ENCODE results near the gene CYBA.
"Not testable (repeated sequence)": the region's sequence is repeated elsewhere in the genome, so short reads cannot be mapped to it uniquely, and the experiment has no call there.

CYBA gene

DNA sequence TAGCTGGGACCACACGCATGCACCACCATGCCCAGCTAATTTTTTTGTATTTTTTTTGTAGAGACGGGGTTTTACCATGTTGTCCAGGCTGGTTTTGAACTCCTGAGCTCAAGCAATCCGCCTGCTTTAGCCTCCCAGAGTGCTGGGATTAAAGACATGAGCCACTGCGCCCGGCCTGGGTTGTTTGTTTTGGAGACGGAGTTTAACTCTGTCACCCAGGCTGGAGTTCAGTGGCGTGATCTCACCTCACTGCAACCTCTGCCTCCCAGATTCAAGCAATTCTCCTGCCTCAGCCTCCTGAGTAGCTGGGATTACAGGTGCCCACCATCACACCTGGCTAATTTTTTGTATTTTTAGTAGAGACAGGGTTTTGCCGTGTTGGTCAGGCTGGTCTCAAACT lies 41.4 kb downstream of the CYBA start:
- not testable (repeated sequence) for DNase-seq

DNA sequence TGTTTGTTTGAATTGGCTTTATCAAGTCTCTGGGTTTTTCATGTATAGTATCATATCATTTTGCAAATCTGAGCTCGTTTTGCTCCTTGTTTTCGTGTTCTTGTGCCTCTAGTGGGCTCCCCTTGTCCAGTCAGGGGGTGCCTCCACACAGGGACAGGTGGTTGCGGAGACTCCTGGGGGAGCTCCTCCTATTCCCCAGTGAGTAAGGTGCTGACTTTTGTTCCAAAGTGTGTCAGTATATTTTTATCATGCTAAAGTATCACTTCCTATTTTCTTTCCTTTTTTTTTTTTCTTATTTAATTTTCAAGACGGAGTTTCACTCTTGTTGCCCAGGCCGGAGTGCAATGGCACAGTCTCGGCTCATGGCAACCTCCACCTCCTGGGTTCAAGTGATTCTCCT lies 42.8 kb downstream of the CYBA start:
- DNase-seq, result no peak

DNA sequence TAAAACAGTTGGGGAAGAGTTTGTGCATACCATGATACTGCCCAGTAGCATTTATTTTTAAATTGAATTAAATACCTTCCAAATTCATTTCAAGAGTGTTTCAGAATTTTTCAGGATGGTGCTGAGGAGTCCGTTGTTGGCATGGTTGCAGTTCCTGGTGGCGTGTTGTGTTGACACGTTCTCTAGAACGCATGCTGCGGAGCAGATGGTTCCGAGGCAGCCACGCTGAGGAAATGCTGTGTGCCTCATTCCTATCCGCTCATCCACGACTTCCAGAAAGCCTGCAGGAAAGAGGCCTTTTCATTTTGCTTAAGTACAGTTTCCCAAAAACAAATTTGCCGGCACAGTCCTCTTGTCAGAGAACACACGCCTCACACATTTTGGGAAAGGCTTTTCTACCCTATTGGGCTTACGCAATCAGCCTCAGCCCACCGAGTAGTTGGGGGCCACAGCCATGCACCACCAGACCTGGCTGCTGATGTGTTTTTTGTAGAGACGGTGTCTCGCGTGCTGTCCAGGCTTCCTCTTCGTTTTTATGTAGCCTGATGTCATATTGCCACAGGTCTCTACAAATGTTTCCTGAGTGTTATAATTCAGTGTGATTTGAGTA lies 44.6 kb downstream of the CYBA start:
- no peak for DNase-seq

DNA sequence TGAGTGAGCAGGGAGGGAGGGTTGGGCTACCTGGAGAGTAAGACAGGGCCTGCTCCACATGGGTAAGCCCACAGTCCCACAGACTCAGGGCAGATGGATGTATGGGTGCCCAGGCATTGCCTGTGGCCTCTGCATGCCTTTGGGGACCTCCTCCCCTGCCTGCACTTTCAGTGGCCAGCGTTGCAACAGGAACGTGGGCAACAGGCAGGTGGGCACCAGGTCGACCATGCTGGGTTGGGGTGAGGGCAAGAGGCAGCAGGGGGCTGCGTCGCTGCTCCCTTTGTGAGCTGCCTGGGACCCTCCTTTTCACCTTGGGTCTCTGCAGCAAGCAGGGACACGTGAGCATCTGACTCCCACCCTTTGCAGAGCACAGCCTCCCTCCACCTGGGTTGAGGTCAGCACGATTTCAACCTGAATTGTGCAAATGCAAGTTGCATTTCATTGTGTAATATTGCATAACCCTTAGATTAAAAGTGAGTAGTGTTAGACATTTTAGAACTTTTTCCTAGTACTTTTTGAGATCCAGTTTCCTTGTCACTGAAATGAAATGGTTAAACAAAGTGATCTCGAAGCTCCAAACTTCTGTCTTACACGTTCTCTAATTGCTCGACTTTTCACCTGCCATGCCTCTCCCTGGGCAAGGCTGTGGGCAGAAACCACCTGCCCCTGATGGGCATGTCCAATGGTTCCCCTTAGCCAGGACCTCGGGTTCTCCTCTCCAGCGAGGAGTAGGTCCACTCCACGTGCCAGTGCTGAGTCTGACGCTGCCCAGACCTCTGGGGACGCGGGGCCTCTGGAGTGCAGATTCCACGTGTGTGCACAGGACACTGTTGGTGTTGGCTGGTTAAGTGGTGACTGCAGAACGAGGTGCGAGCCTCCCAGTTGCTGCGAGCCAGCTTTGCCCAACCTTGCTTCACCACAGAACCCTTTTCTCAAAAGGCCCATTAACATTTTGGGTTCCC lies 45.4 kb downstream of the CYBA start:
- DNase-seq, result no peak

DNA sequence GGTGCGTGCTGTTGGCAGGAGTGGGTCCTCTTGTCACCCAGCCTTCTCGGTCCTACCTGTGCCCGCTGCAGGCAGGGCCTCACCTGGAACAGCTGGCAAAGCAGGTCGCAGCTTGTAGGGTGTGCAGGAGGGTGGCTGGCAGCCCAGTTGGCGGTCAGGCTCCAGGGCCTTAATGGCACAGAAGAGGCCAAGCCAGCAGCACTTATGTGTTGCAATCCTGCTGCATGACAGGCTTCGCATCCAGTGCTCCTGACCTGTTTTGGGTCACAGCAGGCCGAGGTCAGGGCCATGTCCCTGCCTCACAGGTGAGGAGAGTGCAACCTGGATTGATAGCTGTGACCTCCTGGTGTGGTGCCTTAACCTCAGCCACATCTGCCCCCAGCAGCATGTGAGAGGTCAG lies 48.8 kb downstream of the CYBA start:
- no peak for DNase-seq

DNA sequence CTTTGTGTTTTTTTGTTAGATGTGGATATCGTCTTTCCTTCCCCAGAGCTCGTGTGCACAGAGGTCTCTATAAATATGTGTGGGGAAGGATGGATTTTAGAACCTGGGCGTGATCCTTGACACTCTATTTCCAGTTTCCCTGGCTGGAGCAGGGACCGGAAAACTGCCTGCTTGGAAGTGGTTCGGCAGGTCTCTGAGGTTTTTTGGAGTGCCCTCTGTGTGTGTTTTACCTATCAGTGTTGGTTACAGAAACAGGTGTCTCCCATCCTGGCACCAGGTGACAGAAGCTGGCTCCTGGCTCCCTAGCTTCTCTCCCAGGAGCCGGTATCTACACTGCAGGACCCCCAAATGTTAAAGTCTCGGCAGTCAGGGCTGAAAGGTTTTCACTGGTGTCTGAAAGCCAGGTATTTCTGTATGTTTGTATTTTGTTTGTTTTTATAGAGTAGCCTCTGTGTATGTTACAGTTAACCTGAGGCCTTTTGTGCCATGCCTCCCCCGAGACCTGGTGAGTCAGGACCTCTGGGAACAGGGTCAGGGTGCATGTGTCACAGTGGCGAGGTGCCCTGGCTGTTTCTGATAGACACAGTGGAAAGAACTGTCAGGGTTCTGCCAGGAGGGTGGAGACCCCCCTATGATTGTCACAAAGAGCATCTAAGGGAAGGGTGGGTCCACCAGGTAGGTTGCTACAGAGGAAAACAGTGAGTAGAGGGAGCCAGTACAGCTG lies 49.4 kb downstream of the CYBA start:
- DNase-seq, result no peak

DNA sequence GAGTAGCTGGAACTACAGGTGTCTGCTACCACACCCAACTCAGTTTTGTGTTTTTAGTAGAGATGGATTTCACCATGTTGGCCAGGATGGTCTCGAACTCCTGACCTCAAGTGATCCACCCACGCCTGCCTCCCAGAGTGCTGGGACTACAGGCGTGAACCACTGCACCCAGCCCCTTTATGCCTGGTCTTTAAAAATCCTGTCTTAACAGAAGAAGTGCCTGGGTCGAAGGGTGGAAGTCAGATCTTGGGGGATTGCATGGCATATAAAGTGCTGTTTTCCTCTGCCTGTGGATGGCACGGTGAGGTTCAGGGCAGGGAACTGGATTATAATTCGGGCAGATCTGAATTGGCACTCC lies 50.3 kb downstream of the CYBA start:
- no peak for DNase-seq

DNA sequence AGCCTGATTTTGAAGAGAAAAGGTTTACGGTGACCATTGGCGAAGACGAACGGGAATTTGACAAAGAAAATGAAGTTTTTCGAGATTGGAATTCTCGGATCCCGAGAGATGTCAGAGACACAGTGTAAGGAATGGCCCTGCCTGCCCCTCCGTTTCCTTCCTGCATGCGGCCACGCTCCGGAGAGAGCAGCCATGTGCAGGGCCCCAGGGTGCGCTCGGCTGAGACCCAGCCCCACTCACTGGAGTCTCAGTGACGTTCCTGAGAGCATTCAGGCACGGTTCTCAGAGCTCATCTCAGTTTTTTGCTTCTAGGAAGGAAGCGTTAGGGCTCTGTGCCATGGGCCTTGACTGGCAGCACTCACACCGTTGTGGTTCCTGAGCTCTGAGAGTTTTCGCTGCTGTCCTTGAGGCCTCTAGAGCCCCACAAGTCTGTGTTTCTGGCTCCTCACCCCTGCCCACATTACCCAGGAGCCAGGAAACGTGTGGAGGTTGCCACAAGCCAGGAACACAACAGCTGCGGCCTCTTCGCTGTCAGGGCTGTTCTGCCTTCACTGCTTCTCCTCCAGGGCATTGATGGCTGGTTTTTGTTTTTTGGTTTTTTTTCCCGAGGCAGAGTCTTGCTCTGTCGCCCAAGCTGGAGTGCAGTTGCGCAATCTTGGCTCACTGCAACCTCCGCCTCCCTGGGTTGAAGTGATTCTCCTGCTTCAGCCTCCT lies 50.9 kb downstream of the CYBA start:
- DNase-seq, result no peak

DNA sequence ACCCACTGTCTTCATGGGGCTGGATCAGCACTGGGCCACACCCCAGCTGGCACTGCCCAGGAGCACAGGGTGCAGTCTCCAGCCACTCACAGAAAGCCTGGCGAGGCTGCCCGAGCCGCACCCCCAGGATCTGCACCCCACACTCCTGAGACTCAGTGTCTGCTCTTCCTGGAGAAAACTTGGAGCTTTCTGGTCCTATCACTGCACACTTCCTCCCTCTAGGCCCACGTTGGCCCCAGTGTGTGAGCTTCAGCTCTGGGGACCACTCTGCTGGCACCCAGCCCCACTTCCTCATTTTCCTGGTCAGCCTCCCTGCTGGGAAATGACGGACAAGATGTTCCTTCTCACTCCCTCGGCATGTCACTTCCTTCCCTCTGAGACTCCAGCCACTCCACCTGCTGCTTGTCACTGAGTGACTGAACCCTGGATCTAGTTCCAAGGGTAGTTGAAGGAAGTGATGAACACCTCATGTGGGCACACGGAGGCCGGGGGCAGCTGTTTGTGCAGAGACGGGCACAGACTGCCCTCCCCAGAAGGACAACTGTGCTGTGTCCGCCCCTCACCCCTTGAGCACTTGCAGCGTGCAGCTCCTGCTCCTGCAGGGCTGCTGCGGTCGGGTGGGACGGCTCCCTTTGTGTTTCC lies 51.6 kb downstream of the CYBA start:
- DNase-seq, result no peak

DNA sequence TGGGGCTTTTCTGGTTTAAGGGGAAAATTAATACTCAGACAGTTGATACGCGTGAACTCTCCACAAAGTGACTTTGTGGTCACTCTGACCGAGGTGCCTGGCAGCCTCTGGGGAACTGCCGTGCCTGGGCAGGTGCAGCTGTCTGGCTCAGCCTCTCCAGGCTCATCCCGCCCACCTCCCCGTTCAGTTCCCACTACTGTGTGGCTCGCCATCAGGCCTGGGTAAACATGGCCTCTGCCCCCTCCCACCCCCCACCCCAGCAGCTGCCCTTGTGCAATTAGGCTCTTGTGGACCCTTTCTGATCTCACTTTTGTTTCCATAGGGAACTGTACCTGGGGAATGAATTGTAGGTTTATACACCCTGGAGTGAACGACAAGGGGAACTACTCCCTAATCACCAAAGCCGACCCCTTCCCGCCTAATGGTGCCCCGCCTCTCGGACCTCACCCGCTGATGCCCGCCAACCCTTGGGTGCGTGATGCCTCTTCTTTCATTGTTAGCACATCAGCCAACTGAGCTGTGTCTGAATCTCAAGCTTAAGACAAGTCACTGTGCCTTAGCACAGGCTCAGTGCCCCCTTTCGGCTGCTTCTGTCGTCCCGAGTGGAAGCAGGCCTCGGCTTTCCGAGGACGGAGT lies 52.9 kb downstream of the CYBA start:
- no peak for DNase-seq

DNA sequence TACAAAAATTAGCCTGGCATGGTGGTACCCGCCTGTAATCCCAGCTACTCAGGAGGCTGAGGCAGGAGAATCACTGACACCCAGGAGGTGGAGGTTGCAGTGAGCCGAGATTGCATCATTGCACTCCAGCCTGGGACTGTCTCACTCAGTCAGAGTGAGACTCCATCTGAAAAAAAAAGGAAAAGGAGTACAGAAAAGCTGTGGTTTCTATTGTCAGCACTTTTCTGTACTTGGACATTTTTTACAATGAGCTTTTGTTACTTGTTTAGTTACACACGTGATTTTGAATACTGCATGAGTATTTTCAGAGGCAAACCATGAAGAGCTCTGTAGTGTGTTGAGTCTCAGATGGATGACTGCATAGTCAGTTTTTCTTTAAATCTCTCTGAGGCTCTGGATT lies 54.4 kb downstream of the CYBA start:
- DNase-seq, result no peak

DNA sequence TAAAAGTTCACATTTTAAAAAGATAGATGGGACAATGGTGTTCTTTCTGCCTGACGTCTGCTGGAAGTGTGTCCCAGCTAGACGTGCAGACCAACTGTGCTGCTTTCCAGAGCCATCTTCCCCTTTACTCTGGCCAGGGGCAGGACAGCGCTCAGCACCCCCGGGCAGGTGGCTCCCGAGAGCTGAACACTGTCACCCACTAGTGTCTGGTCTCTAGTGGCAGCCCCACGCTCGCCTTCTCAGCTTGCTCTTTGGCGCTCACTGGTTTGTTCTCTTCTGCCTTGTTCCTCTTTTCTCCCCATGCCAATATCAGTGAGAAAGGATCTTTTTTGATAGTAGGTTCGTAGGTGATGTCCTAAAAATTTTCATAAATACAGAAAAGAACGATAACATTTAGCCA lies 54.9 kb downstream of the CYBA start:
- DNase-seq, result no peak

DNA sequence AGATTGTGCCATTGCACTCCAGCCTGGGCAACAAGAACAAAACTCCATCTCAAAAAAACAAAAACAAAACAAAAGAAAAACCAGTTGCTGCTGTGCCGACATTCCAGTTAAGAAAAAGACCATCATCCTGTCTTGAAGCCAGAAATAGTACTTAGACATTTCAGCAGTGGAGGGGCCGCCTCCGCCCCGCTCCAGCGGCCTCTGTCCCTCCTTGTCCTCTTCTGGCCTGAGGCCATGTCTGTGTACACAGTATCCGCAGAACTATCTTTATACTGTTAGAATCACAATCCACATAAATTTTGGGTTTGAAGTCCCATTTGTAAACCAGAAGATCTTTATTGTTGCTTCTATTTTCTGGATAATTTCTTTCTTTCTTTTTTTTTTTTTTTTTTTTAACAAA lies 55.8 kb downstream of the CYBA start:
- DNase-seq, result no peak

DNA sequence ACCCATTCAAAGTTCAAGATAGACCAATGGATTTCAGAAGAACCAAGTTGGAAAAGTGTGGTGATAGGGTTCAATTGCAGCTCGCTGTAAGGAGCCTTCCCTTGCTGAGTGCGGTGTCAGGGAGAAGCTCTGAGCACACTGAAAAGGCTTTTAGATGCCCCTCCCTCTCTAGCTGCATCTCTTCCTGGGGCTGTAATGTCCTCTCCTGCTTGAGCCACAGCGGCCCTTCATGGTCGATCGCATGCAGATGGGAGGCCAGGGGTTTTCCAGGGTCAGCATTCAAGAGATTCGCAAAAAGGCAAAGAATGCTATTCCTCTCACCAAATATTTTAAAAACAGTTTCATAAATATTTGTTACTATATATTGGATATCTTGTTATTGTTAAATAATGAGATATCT lies 56.9 kb downstream of the CYBA start:
- no peak for DNase-seq

DNA sequence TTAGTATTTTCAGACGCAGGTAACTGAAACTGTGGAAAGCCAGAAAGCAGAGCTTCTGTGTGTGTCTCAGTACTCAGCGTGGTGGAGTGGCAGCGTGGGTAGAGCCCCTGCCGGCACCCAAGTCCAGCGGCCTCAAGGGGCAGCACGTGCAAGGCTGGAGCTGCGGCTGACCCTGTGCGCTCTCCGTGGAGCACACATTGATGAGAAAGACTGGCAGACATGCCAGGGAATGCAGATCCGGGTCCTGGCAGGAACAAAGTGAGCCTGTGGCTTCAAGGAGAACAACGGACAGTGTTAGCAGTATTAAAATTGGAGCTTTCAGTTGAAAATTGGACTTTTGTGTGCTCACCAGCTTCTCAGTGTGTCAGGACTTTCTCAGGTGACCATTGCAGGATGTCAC lies 57.4 kb downstream of the CYBA start:
- no peak for DNase-seq

All from effector CD4-positive, alpha-beta T cell (primary cell).